GM18511 (cell line): ENCODE data around the gene SNRPA1.

ENCODE experiments used
- ATAC-seq: cut with Tn5 transposase; IDR thresholded peaks from one replicate; pipeline ENCODE4 v1.9.1; 2021; ENCODE audit warnings: mild to moderate bottlenecking, moderate library complexity; ENCODE audit not compliant: unreplicated experiment

The SNRPA1 gene

DNA sequence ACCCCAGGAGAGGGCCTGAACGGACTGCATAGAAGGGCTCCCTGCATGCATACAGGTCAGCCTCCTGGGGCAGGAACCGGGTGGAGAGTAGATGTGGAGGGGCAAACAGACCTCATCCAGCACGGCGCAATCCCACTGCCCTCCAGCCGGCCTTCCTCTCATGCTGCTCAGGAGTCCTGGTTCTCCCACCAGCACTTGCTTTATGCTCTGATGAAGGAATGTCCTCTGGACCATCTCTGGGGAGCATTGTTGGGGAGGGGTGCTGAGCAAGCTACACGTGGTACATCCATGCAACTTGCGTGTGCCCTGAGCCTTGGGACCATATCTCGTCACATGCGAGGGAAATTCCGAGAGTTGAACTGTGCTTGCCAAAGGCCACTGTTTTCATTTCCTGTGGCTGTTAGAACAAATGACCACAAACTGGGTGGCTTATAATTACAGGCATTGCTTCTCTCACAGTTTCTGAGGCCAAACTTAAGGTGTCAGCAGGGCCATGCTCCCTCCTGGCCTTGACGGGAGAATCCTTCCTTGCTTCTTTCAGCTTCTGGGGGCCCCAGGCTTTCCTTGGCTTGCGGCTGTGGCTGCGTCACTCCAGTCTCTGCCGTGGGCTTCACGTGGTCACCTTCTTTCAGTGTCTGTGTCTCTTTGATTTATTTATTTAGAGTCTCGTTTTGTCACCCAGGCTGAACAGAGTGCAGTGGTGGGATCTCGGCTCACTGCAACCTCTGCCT, 30.0 kb downstream of the SNRPA1 start:
- peak; percentile 57 for ATAC-seq

- ATAC-seq = peak; percentile 62
These were observed 31.0 kb downstream of the SNRPA1 start for GRCh38 chr15:101264011-101264410.

- ATAC-seq = no peak
These were observed 32.5 kb downstream of the SNRPA1 start for GRCh38 chr15:101262551-101262950.

DNA sequence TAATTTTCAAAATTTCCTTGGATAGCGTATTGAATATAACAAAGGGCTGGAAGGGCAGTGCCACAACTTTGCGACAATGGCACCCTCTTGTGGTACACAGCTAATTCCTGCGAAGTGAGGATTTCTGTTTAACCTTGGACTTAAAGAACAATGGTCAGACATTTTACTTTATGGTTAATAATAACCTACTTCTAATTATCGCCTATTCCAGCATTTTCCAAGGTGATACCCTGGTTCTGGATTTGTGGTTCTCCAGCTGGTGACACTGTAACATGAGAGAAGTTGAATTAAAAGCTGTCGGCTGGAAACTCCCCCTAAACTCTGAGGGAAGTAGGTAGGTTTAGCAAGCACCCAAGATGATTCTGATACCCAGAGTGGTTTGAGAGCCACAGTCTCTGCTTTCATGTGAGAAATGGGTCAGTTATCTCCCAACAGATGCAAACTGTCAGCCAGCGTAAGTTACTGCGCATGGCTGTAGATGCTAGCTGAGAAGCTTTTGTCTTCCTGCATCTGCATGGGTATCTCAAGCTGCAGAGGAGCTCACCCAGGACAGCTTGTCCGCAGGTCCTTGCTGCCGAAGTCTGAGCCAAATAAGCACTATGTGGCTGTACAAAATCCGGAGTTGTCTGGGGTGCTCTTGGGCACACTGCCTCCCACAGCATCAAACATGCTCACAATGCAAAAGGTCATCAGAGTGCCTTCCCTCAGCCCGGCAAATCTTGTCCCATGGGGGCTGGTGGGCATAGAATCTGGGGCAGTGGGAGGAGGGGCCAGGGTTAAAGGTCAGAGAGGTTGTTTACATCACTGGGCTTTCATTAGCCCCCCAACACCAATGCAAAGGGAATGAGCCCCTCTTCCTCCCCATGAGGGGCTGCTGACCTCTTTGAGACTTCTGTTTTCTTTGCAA, 36.6 kb downstream of the SNRPA1 start:
- ATAC-seq = peak; percentile 78

GRCh38 chr15:101256757-101257156, 38.3 kb downstream of the SNRPA1 start:
- ATAC-seq = no peak

- ATAC-seq = no peak
These were observed 39.3 kb downstream of the SNRPA1 start for GRCh38 chr15:101255615-101256241.

GRCh38 chr15:101255051-101255395, 40.0 kb downstream of the SNRPA1 start:
- no peak for ATAC-seq

DNA sequence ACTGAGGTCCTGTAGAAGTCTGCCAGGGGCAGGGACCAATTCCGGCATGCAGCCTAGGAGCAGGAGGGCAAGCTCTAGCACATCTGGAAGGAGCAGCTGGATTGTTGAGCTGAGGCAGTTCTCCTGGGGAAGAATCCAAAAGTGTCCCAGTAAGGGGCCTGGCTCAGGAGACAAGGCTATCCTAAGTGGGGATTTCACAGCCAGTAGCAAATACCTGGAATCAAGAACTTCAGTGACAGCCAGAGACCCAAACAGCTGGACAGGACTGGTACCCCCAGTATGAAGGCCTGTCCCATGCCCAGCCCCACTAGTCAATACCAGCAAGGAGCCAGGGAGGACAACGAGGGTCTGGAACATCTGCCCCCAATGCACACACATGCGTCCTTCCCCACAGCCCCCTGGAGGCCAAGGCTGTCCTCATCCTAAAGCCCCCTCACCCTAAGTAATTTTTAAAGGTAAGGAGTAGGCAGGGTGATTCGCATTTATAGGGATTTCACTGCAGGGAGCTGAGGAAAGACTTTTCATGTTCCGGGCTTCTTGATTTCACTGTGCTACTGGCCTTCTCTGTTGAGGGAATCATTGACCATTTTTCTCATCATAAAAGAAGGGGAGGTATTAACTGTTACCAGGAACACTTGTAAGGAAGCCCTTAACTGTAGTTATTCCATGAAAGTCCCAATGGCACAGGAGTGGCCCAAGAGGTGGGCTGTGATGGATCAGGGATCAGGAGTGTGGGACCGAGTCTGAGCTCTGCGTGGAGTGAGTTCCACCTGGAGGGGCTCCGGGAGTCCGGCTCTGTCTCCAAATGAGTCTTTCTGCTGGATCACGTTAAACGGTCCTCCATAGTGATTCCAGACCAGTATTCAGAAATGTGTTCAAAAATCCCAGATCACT, 40.6 kb downstream of the SNRPA1 start:
- ATAC-seq = no peak

- ATAC-seq = no peak
These were observed 42.2 kb downstream of the SNRPA1 start for GRCh38 chr15:101252836-101253235.

DNA sequence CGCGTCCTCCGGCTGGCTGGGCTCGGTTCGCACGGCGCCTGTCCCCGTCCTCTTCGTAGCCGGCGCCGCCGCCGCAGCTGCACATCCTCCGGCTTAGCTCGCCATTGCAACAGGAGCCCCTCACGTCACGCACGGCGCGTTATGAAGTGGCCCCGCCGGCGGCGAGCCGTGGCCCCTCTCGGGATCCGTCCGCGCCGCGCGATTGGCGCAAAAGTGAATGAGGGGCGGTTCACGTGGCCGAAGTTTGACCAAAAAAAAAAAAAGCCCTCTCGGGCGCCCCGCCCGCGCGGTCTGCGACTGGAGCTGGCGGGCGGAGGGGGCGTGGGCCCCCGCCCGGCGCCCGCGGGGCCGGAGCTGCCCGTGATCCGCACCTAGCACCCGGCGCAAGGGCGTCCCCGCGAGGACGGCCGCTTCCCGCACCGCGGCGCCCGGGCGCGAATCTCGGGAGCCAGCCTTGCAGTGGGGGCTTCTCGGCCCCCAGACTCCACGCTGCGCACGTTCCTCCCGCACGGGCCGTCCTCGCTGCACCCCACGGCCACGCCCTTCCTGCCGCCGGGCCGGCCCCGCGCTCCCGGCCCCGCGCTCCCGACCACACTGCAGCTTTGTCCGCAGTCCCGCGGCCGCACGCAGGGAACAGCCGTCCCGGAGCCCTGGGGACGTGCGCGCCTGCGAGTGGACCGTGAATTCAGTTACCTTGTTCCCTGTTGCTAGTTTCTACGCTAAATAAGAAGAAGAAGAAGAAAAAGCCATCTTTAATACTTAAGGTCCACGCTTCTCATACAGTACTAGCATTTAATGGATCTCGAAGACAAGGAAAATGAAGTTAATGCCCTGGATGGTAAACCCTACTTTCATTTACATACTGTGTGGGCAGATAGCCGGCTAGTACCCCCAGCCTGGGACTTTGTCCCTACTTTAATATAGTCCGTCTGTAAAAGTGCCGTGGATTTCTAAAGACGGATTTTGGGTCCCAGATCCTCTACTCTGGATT, 42.9 kb downstream of the SNRPA1 start, which contains the start of gene CHSY1:
Gene CHSY1, minus strand, starts transcription at position 219 of the 991 bp plus-strand sequence. CDS start 592 bp downstream, outside the sequence.
- ATAC-seq = peak; percentile 78

GRCh38 chr15:101250873-101251829, 43.9 kb downstream of the SNRPA1 start:
- peak; percentile 30 for ATAC-seq

DNA sequence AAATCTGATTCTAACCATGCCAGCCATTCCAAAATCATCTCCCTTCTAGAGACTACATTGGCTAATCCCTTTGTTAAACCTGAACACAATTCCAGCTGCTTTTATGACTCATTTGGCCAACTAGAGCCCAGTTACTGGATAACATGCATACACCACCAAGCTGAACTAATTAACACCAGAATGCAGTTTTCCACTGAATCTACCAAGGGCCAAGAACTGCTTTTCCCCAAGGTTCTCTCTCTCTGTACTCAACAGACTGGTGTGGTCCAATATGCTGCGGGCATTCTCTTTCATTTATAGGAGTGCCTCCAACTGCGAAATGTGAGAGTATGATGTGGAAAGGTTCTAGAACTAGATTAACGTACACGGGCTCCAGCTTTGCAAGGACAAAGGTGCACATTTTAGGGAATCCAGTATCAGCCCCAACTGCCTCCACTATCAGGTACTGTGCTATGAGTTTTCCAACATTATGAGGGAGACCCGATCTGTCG, 44.7 kb downstream of the SNRPA1 start:
- no peak for ATAC-seq

GRCh38 chr15:101248274-101248673, 46.8 kb downstream of the SNRPA1 start:
- ATAC-seq = no peak

DNA sequence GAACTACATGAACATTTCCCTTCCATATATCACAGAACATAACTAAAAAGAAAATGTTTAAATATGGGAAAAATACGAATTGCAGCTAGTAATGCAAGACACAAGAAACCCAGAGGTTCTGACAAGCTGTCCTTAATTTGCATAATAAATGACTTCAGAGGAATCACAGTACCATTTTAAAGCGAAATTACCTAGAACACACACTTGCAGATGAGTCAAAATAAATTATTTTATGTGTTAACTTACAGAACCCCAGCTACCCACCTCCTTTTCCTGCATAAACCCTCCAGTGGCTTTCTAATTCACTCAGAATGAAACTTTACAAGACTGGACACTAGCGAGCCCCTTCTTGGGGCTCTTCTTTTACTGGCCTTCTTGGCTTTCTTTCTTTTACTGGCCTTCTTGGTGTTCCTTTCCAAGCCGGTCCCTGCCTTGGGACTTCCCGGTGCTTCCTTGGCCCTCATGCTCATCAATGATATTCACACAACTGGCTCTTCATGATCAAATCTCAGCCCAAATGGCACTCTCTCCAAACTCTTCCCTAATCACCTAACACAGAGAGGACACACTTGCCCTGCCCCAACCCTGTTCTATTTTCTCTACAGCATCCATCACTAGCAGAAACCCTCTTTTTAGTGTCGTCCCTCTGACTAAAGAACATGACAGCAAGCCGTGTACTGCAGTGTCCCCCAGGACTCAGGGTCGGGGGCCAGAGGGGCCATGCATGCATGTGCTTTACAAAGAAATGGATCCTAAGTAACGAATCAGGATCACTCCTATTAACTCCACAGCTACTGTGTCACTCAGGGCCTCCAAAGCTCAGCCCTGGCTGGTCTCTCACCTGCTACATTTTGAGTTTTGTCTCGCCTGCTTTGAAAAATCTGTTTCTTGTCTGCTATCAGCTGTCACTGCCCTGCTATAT, 48.0 kb downstream of the SNRPA1 start:
- ATAC-seq = no peak

GRCh38 chr15:101246391-101246790, 48.7 kb downstream of the SNRPA1 start:
- ATAC-seq = no peak

- no peak for ATAC-seq
These were observed 50.0 kb downstream of the SNRPA1 start for GRCh38 chr15:101244889-101245668.
